Measurements from ENCODE around the gene IL13. TPM values are rescaled to one million over a fixed set of nuclear protein-coding genes. Genes with fewer than 3 reads are reported as not detected.

Gene IL13
- total RNA-seq, 1 experiment from 2014 or later = not detected

DNA sequence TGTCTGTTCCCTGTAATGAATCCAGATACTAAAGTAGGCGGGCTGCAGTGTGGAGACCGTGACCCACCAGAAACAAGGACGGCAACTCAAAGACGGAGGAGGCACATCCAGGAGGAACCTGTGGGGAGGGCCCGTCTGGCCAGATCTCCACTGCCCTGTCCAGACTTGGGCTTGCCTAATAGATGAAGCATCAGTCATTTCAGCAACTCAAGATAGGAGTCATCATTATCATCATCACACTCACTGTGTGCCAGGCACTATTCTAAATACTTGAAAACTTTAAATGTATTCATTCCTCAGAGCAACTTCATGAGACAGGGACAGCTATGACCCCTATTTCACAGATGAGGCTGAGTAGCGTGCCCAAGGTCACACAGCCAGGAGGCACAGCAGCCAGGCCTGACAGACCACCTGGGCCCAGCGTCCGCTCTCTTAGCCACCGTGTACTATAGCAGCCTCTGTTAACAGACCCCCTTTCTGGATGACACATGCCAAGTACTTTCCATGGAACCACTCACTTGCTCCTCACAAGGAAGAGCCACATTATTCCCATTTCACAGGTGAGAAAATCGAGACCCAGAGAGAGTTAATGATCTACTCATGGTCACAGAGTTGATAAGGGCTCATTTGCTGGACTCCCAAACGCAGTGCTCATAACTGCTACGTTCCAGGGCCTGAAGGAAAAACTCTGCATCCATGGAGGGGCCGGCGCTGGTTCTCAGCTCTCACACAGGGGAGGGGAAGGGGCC is 10.9 kb downstream of the IL13 start:
- Mint-ChIP-seq H3K9me3 (peaks cover 9% of the 10 kb centered on the region), H3K36me3 (peaks cover 2% of the 10 kb centered on the region; the same call in 1 of the 2 replicates), H3K27ac (no peak overlapping the region), H3K27me3 (ENCODE audit: low read depth) (no peaks in the 10 kb centered on the region; the same call in 1 of the 2 replicates), H3K4me1 (peaks cover 9% of the 10 kb centered on the region; the same call in 1 of the 2 replicates), H3K4me3 (no peak overlapping the region)
- CTCF ChIA-PET = no interaction called here
- POLR2A ChIA-PET = no interaction called here
- ATAC-seq (no peak), DNase-seq (ENCODE audit: low spot score) (no peak)
- TF ChIP-seq, protein P1, sequence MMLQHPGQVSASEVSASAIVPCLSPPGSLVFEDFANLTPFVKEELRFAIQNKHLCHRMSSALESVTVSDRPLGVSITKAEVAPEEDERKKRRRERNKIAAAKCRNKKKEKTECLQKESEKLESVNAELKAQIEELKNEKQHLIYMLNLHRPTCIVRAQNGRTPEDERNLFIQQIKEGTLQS (CRISPR knock-in tag; conservative IDR thresholded peaks at IDR 0.05) = no peak
- TF ChIP-seq ELF4 (CRISPR knock-in tag; IDR thresholded peaks at IDR 0.05; ENCODE audit: low read depth) (no peak), ARID4B (CRISPR knock-in tag; IDR thresholded peaks at IDR 0.05; ENCODE audit: borderline replicate concordance) (no peak)
- TF ChIP-seq, protein P2, sequence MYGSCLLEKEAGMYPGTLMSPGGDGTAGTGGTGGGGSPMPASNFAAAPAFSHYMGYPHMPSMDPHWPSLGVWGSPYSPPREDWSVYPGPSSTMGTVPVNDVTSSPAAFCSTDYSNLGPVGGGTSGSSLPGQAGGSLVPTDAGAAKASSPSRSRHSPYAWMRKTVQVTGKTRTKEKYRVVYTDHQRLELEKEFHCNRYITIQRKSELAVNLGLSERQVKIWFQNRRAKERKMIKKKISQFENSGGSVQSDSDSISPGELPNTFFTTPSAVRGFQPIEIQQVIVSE (CRISPR knock-in tag; IDR thresholded peaks at IDR 0.05; ENCODE audit: borderline replicate concordance) = no peak
- TF ChIP-seq, protein P3, sequence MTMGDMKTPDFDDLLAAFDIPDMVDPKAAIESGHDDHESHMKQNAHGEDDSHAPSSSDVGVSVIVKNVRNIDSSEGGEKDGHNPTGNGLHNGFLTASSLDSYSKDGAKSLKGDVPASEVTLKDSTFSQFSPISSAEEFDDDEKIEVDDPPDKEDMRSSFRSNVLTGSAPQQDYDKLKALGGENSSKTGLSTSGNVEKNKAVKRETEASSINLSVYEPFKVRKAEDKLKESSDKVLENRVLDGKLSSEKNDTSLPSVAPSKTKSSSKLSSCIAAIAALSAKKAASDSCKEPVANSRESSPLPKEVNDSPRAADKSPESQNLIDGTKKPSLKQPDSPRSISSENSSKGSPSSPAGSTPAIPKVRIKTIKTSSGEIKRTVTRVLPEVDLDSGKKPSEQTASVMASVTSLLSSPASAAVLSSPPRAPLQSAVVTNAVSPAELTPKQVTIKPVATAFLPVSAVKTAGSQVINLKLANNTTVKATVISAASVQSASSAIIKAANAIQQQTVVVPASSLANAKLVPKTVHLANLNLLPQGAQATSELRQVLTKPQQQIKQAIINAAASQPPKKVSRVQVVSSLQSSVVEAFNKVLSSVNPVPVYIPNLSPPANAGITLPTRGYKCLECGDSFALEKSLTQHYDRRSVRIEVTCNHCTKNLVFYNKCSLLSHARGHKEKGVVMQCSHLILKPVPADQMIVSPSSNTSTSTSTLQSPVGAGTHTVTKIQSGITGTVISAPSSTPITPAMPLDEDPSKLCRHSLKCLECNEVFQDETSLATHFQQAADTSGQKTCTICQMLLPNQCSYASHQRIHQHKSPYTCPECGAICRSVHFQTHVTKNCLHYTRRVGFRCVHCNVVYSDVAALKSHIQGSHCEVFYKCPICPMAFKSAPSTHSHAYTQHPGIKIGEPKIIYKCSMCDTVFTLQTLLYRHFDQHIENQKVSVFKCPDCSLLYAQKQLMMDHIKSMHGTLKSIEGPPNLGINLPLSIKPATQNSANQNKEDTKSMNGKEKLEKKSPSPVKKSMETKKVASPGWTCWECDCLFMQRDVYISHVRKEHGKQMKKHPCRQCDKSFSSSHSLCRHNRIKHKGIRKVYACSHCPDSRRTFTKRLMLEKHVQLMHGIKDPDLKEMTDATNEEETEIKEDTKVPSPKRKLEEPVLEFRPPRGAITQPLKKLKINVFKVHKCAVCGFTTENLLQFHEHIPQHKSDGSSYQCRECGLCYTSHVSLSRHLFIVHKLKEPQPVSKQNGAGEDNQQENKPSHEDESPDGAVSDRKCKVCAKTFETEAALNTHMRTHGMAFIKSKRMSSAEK (CRISPR knock-in tag; IDR thresholded peaks at IDR 0.05; ENCODE audit: borderline replicate concordance) = no peak
- TF ChIP-seq, protein P4, sequence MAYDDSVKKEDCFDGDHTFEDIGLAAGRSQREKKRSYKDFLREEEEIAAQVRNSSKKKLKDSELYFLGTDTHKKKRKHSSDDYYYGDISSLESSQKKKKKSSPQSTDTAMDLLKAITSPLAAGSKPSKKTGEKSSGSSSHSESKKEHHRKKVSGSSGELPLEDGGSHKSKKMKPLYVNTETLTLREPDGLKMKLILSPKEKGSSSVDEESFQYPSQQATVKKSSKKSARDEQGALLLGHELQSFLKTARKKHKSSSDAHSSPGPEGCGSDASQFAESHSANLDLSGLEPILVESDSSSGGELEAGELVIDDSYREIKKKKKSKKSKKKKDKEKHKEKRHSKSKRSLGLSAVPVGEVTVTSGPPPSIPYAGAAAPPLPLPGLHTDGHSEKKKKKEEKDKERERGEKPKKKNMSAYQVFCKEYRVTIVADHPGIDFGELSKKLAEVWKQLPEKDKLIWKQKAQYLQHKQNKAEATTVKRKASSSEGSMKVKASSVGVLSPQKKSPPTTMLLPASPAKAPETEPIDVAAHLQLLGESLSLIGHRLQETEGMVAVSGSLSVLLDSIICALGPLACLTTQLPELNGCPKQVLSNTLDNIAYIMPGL (CRISPR knock-in tag; IDR thresholded peaks at IDR 0.05) = no peak

GRCh38 chr5:132669455-132669820 is 11.5 kb downstream of the IL13 start:
- CTCF ChIA-PET = interaction anchor here (1.6 kb wide), 1 partner anchor 142 kb away, joined by 4 read pairs; no protein-coding TSS in a partner anchor
- Mint-ChIP-seq H3K9me3 (peaks cover 9% of the 10 kb centered on the region), H3K4me1 (peaks cover 9% of the 10 kb centered on the region; the same call in 1 of the 2 replicates), H3K27ac (no peak overlapping the region), H3K4me3 (no peak overlapping the region), H3K36me3 (peaks cover 2% of the 10 kb centered on the region; the same call in 1 of the 2 replicates), H3K27me3 (ENCODE audit: low read depth) (no peaks in the 10 kb centered on the region; the same call in 1 of the 2 replicates)
- ATAC-seq = no peak
- no peak for DNase-seq (ENCODE audit: low spot score)
- POLR2A ChIA-PET = no interaction called here
- TF ChIP-seq NFATC4 (CRISPR knock-in tag; IDR thresholded peaks at IDR 0.05) (no peak), ETV6 (CRISPR knock-in tag; IDR thresholded peaks at IDR 0.05) (no peak), ZNF317 (CRISPR knock-in tag; IDR thresholded peaks at IDR 0.05; ENCODE audit: borderline replicate concordance, low read depth) (no peak), ZNF416 (CRISPR knock-in tag; IDR thresholded peaks at IDR 0.05) (no peak), ZBTB21 (CRISPR knock-in tag; IDR thresholded peaks at IDR 0.05; ENCODE audit: borderline replicate concordance) (no peak), NFE2L1 (CRISPR knock-in tag; IDR thresholded peaks at IDR 0.05) (no peak), NR2C2 (CRISPR knock-in tag; IDR thresholded peaks at IDR 0.05) (no peak), ELF4 (CRISPR knock-in tag; IDR thresholded peaks at IDR 0.05; ENCODE audit: low read depth) (no peak)
- TF ChIP-seq, protein P3 (CRISPR knock-in tag; IDR thresholded peaks at IDR 0.05; ENCODE audit: borderline replicate concordance) = no peak

Measured in WTC11 (cell line).